Smooth muscle cell (in vitro differentiated cells): ENCODE measurements around the gene ZMYM4. TPM values are rescaled to one million over a fixed set of nuclear protein-coding genes. Genes with fewer than 3 reads are reported as not detected.

Source experiments
- DNase-seq: peaks from one replicate; lab custom pipeline; 2025; ENCODE audit not compliant: unreplicated experiment; lab: John Stamatoyannopoulos, UW
- H2AFZ ChIP-seq: fragments of 200-600 bp; sonication (generic); 2 replicates; pipeline ENCODE4 v1.6.0; 2016; ENCODE audit warnings: antibody characterized with exemption, low read depth, mild to moderate bottlenecking
- H3F3A ChIP-seq: fragments of 200-600 bp; sonication (generic); 2 replicates; pipeline ENCODE4 v1.6.0; 2017; ENCODE audit warnings: antibody characterized with exemption, low read depth
- H3K27ac ChIP-seq: fragments of 200-600 bp; sonication (generic); 2 replicates; pipeline ENCODE4 v1.5.1; 2016; ENCODE audit warnings: low read depth, mild to moderate bottlenecking
- H3K27me3 ChIP-seq: fragments of 200-600 bp; sonication (generic); 2 replicates; pipeline ENCODE4 v1.6.1; 2016; ENCODE audit warnings: low read depth, mild to moderate bottlenecking
- H3K36me3 ChIP-seq: fragments of 200-600 bp; sonication (generic); 2 replicates; pipeline ENCODE4 v1.5.1; 2016; ENCODE audit warnings: low read depth
- H3K4me1 ChIP-seq: fragments of 200-600 bp; sonication (generic); 2 replicates; pipeline ENCODE4 v1.5.1; 2016; ENCODE audit warnings: low read depth
- H3K4me2 ChIP-seq: fragments of 200-600 bp; sonication (generic); 2 replicates; pipeline ENCODE4 v1.6.0; 2016; ENCODE audit warnings: mild to moderate bottlenecking
- H3K4me3 ChIP-seq: fragments of 200-600 bp; sonication (generic); 2 replicates; pipeline ENCODE4 v1.5.1; 2016; ENCODE audit warnings: mild to moderate bottlenecking
- H3K79me2 ChIP-seq: fragments of 200-600 bp; sonication (generic); 2 replicates; pipeline ENCODE4 v1.6.0; 2016; ENCODE audit warnings: low read depth, mild to moderate bottlenecking
- H3K9ac ChIP-seq: fragments of 200-600 bp; sonication (generic); 2 replicates; pipeline ENCODE4 v1.6.0; 2016; ENCODE audit warnings: low read depth
- H3K9me3 ChIP-seq: fragments of 200-600 bp; sonication (generic); replicated peaks from 2 replicates; pipeline ENCODE4 v1.5.1; 2016; ENCODE audit warnings: low read depth
- H4K20me1 ChIP-seq: fragments of 200-600 bp; sonication (generic); 2 replicates; pipeline ENCODE4 v1.6.0; 2016; ENCODE audit warnings: low read depth
- CTCF ChIP-seq: fragments of 200-600 bp; sonication (generic); IDR thresholded peaks from 2 replicates; pipeline ENCODE4 v1.5.1; 2017; ENCODE audit warnings: borderline replicate concordance, mild to moderate bottlenecking, antibody characterized with exemption; ENCODE audit not compliant: insufficient read depth, poor library complexity, severe bottlenecking
- WGBS: methylation state at CpG from one replicate; pipeline ENCODE4 v1.1.7; 2016; ENCODE audit warnings: low lambda C conversion rate; 5-methylcytosine and 5-hydroxymethylcytosine counted together
- polyA plus RNA-seq: library from polyadenylated mRNA; unstranded; fragments of >200 nt; fragmentation: Nextera tagmentation; extraction: Ambion mirVana; gene quantifications from 2 replicates; pipeline ENCODE4 v1.2.1, GENCODE V29; 2016
- total RNA-seq: library from RNA; depleted of rRNA; stranded (reverse); fragments of >200 nt; gene quantifications from 2 replicates; pipeline ENCODE4 v1.2.3, GENCODE V29; 2014

The ZMYM4 gene
- total and polyA plus RNA-seq, 2 experiments from 2014 or later, result 18.7 to 27.2 TPM

DNA sequence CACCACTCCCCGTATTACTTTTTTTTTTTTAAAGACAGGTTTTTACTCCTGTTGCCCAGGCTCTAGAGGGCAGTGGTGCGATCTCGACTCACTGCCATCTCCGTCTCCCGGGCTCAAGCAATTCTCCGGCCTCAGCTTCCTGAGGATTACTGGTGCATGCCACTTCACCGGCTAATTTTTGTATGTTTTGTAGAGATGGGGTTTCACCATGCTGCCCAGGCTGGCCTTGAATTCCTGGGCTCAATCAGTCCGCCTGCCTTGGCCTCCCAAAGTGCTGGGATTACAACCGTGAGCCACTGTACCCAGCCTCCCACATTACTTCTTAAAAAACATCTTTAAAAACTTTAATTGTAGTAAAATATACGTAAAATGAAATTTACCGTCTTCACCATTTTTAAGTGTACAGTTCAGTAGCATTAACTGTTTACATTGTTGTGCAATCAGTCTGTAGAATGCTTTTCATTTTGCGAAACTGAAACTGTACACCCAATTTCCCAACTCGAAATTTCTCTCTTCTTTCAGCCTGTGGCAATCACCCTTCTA lies 77.0 kb downstream of the ZMYM4 start:
- no peak for TF ChIP-seq CTCF
- Histone ChIP-seq H3K27ac (no peak overlapping the region), H4K20me1 (peaks cover 92% of the 10 kb centered on the region), H3K9me3 (no peaks in the 10 kb centered on the region), H3F3A (no peaks in the 10 kb centered on the region), H3K36me3 (no peaks in the 10 kb centered on the region), H3K4me1 (no peaks in the 10 kb centered on the region), H3K4me2 (no peak overlapping the region), H3K79me2 (peaks cover 81% of the 10 kb centered on the region), H3K9ac (no peak overlapping the region), H3K4me3 (no peak overlapping the region), H3K27me3 (no peaks in the 10 kb centered on the region), H2AFZ (no peak overlapping the region)
- WGBS, result 86% methylated on average over 13 of the region's 13 CpGs
- no peak for DNase-seq

DNA sequence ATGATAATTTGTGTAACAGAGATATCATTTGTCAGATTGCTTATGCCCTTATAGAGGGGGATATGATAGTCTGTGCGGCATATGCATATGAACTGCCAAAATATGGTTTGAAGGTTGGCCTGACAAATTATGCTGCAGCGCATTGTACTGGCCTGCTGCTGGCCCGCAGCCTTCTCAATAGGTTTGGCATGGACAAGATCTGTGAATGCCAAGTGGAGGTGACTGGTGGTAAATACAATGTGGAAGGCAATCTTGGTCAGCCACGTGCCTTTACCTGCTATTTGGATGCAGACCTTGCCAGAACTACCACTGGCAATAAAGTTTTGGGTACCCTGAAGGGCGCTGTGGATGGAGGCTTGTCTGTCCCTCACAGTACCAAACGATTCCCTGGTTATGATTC lies 82.4 kb downstream of the ZMYM4 start:
- H2AFZ ChIP-seq, result no peak overlapping the region
- H3F3A ChIP-seq, result no peaks in the 10 kb centered on the region
- H3K4me2 ChIP-seq, result no peak overlapping the region
- no peak for TF ChIP-seq CTCF
- H3K9ac ChIP-seq, result no peak overlapping the region
- H3K27me3 ChIP-seq, result no peaks in the 10 kb centered on the region
- no peak for DNase-seq
- H3K9me3 ChIP-seq, result no peaks in the 10 kb centered on the region
- no peak overlapping the region for H3K27ac ChIP-seq
- peaks cover 52% of the 10 kb centered on the region for H4K20me1 ChIP-seq
- peaks cover 57% of the 10 kb centered on the region for H3K79me2 ChIP-seq
- 97% methylated on average over 6 of the region's 6 CpGs for WGBS
- no peaks in the 10 kb centered on the region for H3K36me3 ChIP-seq
- H3K4me3 ChIP-seq, result no peak overlapping the region
- no peaks in the 10 kb centered on the region for H3K4me1 ChIP-seq

GRCh38 chr1:35359995-35360394 lies 91.5 kb downstream of the ZMYM4 start:
- Histone ChIP-seq H3K36me3 (peaks cover 8% of the 10 kb centered on the region), H3K9ac (no peak overlapping the region), H3K4me1 (no peaks in the 10 kb centered on the region), H3K27me3 (no peaks in the 10 kb centered on the region), H3K27ac (no peak overlapping the region), H3F3A (no peaks in the 10 kb centered on the region), H2AFZ (no peak overlapping the region), H3K4me2 (no peak overlapping the region), H3K9me3 (no peaks in the 10 kb centered on the region), H4K20me1 (peaks cover 43% of the 10 kb centered on the region), H3K4me3 (no peak overlapping the region), H3K79me2 (peaks cover 36% of the 10 kb centered on the region)
- DNase-seq, result no peak
- no peak for TF ChIP-seq CTCF

DNA sequence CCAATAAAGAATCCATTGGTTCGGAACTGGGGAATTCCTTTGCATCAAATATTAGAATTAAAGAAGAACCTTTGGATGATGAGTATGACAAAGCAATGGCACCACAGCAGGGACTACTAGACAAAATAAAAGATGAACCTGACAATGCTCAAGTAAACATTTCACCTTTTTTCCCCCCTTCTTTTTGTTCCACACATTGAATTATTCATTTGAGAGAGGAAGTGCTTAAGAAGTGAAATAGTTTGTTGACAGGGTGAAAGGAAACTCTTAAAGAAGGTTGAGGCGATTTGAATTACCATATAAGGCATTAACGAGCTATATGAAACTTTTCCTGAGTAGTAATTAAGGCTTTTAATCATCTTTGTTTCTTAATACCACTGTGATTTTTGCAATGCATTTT lies 93.1 kb downstream of the ZMYM4 start:
- H3K4me2 ChIP-seq, result no peak overlapping the region
- H3K36me3 ChIP-seq, result peaks cover 8% of the 10 kb centered on the region
- no peaks in the 10 kb centered on the region for H3K27me3 ChIP-seq

More for the DNA sequence above, 93.1 kb downstream of the ZMYM4 start:
- 90% methylated on average over 3 of the region's 3 CpGs for WGBS
- no peak overlapping the region for H3K9ac ChIP-seq
- H4K20me1 ChIP-seq, result peaks cover 38% of the 10 kb centered on the region
- no peaks in the 10 kb centered on the region for H3K4me1 ChIP-seq
- no peak overlapping the region for H3K27ac ChIP-seq
- no peaks in the 10 kb centered on the region for H3F3A ChIP-seq
- H3K79me2 ChIP-seq, result peaks cover 30% of the 10 kb centered on the region
- no peak overlapping the region for H3K4me3 ChIP-seq
- no peaks in the 10 kb centered on the region for H3K9me3 ChIP-seq
- no peak for DNase-seq
- no peak for TF ChIP-seq CTCF
- H2AFZ ChIP-seq, result no peak overlapping the region
